ENCODE data around the gene TENT5C.

Gene TENT5C

DNA sequence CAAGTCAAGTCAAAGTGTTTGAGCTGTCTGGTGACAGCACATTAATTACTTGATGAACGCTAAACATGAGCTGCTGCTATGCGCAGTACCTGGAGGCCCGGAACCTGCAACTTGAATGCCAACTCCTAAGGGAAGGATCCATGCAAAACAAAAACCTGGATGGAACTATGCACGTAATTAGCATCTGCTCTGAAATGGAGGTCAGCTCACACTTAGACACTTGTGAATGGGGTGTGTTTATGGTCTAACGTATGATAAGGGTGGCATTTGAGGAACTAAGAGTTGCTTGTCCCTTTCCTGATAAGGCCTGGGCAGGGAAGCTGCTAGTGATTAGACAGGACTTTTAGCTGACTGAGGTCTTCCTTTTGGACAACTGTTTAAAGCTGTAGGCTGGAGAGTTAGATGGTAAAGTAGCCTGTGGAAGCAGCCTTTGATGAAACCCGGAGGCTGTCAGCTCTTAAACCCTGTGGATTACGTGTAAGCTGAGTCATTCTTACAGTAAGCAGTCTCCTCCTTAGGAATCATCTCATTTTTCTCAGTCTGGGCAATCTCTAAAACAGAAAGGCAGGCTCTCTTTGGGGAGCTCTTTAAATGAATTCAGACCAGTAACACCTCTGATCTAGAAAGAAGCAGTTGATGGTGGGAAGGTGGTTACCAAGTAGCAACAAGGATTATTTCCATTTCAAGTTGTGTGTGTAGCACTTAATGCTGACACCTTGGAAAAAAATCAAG, 6.8 kb downstream of the TENT5C start:
- TF ChIP-seq, protein P1, sequence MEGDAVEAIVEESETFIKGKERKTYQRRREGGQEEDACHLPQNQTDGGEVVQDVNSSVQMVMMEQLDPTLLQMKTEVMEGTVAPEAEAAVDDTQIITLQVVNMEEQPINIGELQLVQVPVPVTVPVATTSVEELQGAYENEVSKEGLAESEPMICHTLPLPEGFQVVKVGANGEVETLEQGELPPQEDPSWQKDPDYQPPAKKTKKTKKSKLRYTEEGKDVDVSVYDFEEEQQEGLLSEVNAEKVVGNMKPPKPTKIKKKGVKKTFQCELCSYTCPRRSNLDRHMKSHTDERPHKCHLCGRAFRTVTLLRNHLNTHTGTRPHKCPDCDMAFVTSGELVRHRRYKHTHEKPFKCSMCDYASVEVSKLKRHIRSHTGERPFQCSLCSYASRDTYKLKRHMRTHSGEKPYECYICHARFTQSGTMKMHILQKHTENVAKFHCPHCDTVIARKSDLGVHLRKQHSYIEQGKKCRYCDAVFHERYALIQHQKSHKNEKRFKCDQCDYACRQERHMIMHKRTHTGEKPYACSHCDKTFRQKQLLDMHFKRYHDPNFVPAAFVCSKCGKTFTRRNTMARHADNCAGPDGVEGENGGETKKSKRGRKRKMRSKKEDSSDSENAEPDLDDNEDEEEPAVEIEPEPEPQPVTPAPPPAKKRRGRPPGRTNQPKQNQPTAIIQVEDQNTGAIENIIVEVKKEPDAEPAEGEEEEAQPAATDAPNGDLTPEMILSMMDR (conservative IDR thresholded peaks at IDR 0.05; ENCODE audit: low read depth, low read length) = no peak
- DNase-seq (ENCODE audit: low read depth) = no peak
- no peak overlapping the region for H3K4me3 ChIP-seq (ENCODE audit: low read length)

DNA sequence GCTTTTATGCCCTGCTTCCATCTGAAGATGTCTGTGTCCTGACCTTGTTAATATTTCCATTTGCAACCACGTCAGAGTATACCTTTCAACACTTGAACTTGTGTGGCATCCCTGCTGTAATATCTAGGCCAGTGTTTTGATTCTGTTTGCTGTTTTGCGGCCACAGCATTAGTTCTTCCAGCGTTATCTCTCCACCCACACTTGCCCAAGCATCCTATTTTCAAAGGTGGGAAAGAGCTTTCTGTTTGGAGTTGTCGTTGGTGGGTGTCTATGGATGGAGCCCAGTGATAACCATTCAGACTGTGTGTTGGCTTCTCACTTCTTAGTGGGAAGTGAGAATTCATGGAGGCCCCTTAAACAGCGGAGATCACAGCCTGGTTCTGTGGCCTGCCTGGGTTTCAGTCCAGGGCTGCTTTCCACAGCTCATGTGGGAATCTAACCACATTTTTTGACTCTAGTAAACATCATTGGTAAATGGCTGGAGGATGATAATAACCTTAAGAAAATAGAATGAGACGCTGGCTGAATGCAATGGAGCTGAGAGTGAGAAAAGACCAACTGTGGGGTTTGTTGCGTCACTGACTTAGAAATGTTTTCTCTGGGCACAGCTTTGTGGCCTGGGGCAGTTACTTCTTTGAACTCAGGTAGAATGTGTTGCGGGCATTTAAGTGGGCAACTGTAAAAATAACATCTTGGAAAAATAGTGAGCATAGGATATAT, 7.6 kb downstream of the TENT5C start:
- DNase-seq (ENCODE audit: low read depth) = no peak
- H3K4me3 ChIP-seq (ENCODE audit: low read length) = no peak overlapping the region
- TF ChIP-seq, protein P1 (conservative IDR thresholded peaks at IDR 0.05; ENCODE audit: low read depth, low read length) = no peak

DNA sequence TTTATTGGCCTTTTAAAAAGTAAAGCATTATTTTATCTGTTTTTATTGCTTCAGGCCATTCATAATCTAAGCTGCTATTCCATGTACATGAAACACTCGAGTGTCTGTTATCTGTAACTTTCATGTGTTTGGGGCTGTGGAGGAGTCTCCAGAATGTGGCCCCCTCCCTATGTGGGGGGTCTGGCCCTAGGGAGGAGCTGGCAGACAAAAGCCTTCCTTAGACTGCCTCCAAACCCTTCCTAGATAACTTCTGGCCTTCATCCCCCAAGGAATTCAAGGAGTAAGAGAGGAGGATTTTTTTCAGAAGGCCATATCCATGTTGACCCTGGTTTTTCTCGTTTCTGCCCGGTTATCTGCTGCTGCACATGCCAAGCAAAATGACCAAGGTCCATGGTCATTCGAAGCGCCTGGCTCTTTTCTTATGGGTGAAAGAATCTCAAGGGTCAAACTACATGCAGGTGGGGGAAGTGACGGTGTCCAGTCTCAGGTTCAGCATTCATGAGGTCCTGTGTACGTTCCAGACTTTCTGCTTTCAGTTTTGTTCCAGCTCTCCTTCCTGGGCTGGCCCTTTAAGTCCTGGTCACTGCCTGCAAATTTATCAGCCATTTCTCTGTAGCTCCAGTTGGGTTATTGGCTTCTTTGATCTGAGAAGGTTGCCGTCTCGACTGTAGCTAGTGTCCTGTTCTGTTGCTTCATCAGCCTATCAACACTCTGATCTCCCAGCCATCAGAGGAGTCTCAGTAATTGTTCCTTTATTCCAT, 8.3 kb downstream of the TENT5C start:
- DNase-seq (ENCODE audit: low read depth) = no peak
- TF ChIP-seq, protein P1 (conservative IDR thresholded peaks at IDR 0.05; ENCODE audit: low read depth, low read length) = no peak
- no peak overlapping the region for H3K4me3 ChIP-seq (ENCODE audit: low read length)

DNA sequence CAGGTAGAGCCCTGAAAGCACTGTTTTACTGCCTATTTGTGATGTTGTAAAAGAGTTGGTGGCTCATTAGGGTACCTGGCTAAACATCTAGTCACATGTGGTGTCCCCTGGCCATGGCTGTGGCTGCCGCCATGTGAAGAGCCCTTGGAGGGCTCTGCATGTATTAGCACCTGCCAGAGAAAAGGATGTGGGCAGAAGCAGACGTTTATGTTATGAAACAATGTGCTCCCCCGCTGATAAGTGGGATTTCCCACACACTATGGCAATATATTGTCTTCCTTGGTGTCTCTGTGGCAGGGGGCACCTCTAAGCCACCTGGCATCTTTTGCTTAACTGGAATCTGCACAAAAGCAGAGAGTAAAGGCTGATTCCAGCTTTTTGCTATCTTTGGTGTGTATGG, 9.6 kb downstream of the TENT5C start:
- H3K4me3 ChIP-seq (ENCODE audit: low read length) = no peak overlapping the region
- TF ChIP-seq, protein P1 (conservative IDR thresholded peaks at IDR 0.05; ENCODE audit: low read depth, low read length) = no peak
- DNase-seq (ENCODE audit: low read depth) = no peak

DNA sequence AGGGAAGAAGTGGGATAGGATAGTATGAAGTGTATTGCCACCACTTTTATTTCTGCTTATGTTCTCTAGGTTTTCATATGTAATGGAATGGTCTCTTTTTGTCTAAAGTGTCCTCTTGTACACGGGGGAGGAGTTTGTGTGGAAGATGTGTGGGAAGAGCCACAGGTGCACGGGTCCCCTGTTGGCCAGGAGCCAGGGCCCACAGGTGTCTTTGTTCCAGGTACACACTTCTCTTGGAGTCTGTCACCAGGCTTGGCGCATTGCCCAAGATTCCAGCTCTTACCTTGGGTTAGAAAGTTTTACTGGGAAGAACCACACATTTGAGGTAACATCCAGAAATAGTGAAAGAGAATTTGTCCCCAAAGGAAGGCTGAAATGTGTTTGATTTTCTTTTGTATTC, 10.5 kb downstream of the TENT5C start:
- DNase-seq (ENCODE audit: low read depth) = no peak
- TF ChIP-seq, protein P1 (conservative IDR thresholded peaks at IDR 0.05; ENCODE audit: low read depth, low read length) = no peak
- H3K4me3 ChIP-seq (ENCODE audit: low read length) = no peak overlapping the region

DNA sequence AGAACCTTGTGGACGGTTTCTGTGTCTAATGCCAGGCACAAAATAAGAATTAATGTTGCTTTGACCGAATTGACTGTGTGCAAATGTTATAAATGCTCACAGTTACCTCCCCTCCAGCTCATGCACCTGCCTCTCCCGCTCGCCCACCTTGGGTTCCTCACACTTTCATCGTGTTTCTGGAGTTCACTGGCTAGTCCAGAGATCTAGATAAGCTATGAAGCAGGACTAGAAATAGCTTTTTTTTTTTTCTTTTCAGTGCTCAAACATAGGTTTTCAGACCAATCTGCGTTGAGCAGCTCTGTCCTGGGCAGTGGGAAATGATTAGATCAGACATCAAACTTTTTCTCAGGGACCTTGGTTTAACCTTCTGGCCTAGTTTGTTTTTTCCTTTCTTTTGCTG, 11.1 kb downstream of the TENT5C start:
- H3K4me3 ChIP-seq (ENCODE audit: low read length) = no peak overlapping the region
- DNase-seq (ENCODE audit: low read depth) = no peak
- TF ChIP-seq, protein P1 (conservative IDR thresholded peaks at IDR 0.05; ENCODE audit: low read depth, low read length) = no peak

All from retinal pigment epithelial cell (primary cell).